NCI-H2171 (cell line): ENCODE measurements around the gene NOP9.
"Not testable (repeated sequence)": the region's sequence is repeated elsewhere in the genome, so short reads cannot be mapped to it uniquely, and the experiment has no call there.

Experiments used
- DNase-seq: peaks from one replicate; lab custom pipeline; 2025; lab: John Stamatoyannopoulos, UW

NOP9 gene

GRCh38 chr14:24349742-24350141 is 50.1 kb downstream of the NOP9 start:
- no peak for DNase-seq

- no peak for DNase-seq
Observed at GRCh38 chr14:24351517-24351916, 51.9 kb downstream of the NOP9 start.

GRCh38 chr14:24353559-24354481 is 54.2 kb downstream of the NOP9 start:
- no peak for DNase-seq

- not testable (repeated sequence) for DNase-seq
Observed at GRCh38 chr14:24354482-24354825, 54.8 kb downstream of the NOP9 start.

- no peak for DNase-seq
Observed at GRCh38 chr14:24355009-24355408, 55.4 kb downstream of the NOP9 start.

- no peak for DNase-seq
Observed at GRCh38 chr14:24356208-24356607, 56.6 kb downstream of the NOP9 start.
